Hepatocyte (in vitro differentiated cells): ENCODE measurements around the gene SNX24. TPM values are rescaled to one million over a fixed set of nuclear protein-coding genes. Genes with fewer than 3 reads are reported as not detected.

Experiments used
- DNase-seq: peaks from one replicate; pipeline ENCODE4 v3.0.0-alpha.2; 2016; ENCODE audit warnings: low spot score
- H2AFZ ChIP-seq: fragments of 200-600 bp; sonication (generic); 2 replicates; pipeline ENCODE4 v1.6.0; 2016; ENCODE audit warnings: antibody characterized with exemption, mild to moderate bottlenecking
- H3K27ac ChIP-seq: fragments of 200-600 bp; sonication (generic); 2 replicates; pipeline ENCODE4 v1.5.1; 2016; ENCODE audit warnings: mild to moderate bottlenecking
- H3K27me3 ChIP-seq: fragments of 200-600 bp; sonication (generic); 2 replicates; pipeline ENCODE4 v1.6.1; 2016
- H3K36me3 ChIP-seq: fragments of 200-600 bp; sonication (generic); replicated peaks from 2 replicates; pipeline ENCODE4 v1.5.1; 2016; ENCODE audit warnings: low read depth; ENCODE audit not compliant: insufficient read depth
- H3K4me1 ChIP-seq: fragments of 200-600 bp; sonication (generic); 2 replicates; pipeline ENCODE4 v1.5.1; 2016; ENCODE audit warnings: mild to moderate bottlenecking, moderate library complexity; ENCODE audit not compliant: insufficient read depth
- H3K4me2 ChIP-seq: fragments of 200-600 bp; sonication (generic); 2 replicates; pipeline ENCODE4 v1.6.0; 2016
- H3K4me3 ChIP-seq: fragments of 200-600 bp; sonication (generic); 2 replicates; pipeline ENCODE4 v1.5.1; 2016; ENCODE audit warnings: mild to moderate bottlenecking
- H3K79me2 ChIP-seq: fragments of 200-600 bp; sonication (generic); 2 replicates; pipeline ENCODE4 v1.6.0; 2017; ENCODE audit warnings: mild to moderate bottlenecking
- H3K9me2 ChIP-seq: fragments of 200-600 bp; sonication (generic); replicated peaks from 2 replicates; pipeline ENCODE4 v1.6.0; 2017; ENCODE audit warnings: mild to moderate bottlenecking; ENCODE audit not compliant: insufficient read depth
- H3K9me3 ChIP-seq: fragments of 200-600 bp; sonication (generic); 2 replicates; pipeline ENCODE4 v1.5.1; 2016; ENCODE audit warnings: low read depth, mild to moderate bottlenecking
- H4K20me1 ChIP-seq: fragments of 200-600 bp; sonication (generic); 2 replicates; pipeline ENCODE4 v1.6.0; 2016; ENCODE audit warnings: mild to moderate bottlenecking; ENCODE audit not compliant: insufficient read depth, poor library complexity, severe bottlenecking
- CTCF ChIP-seq: fragments of 200-600 bp; sonication (generic); IDR thresholded peaks from 2 replicates; pipeline ENCODE4 v1.5.1; 2016; ENCODE audit warnings: antibody characterized with exemption, mild to moderate bottlenecking; ENCODE audit not compliant: poor library complexity
- EZH2 ChIP-seq: fragments of 200-600 bp; sonication (generic); IDR thresholded peaks from 2 replicates; pipeline ENCODE4 v1.6.1; 2016; ENCODE audit warnings: antibody characterized with exemption, mild to moderate bottlenecking, borderline replicate concordance
- EZH2phosphoT487 ChIP-seq: fragments of 200-600 bp; sonication (generic); IDR thresholded peaks from one replicate; pipeline ENCODE4 v1.6.1; 2018; ENCODE audit warnings: antibody characterized with exemption, mild to moderate bottlenecking, low read depth, moderate library complexity; ENCODE audit not compliant: unreplicated experiment, severe bottlenecking
- WGBS: methylation state at CpG from one replicate; pipeline ENCODE4 v1.1.6; 2016; ENCODE audit warnings: low lambda C conversion rate; ENCODE audit errors: missing lambda C conversion rate; 5-methylcytosine and 5-hydroxymethylcytosine counted together
- polyA plus RNA-seq: library from polyadenylated mRNA; unstranded; fragments of >200 nt; fragmentation: Nextera tagmentation; extraction: Ambion mirVana; gene quantifications from 2 replicates; pipeline ENCODE4 v1.2.1, GENCODE V29; 2016
- total RNA-seq: library from RNA; depleted of rRNA; stranded (reverse); fragments of >200 nt; gene quantifications from 2 replicates; pipeline ENCODE4 v1.2.3, GENCODE V29; 2014

SNX24 gene
- total and polyA plus RNA-seq, 2 experiments from 2014 or later, result 28.8 to 38.2 TPM

- H2AFZ ChIP-seq, result no peak overlapping the region
- H3K4me2 ChIP-seq, result peak overlapping the region; percentile 22
Measured at GRCh38 chr5:122942164-122942914, 96.9 kb downstream of the SNX24 start.

GRCh38 chr5:122943050-122943698 lies 97.8 kb downstream of the SNX24 start:
- Histone ChIP-seq H3K4me2 (peak overlapping the region; percentile 22), H3K4me1 (no peaks in the 10 kb centered on the region), H3K36me3 (no peaks in the 10 kb centered on the region), H3K4me3 (no peak overlapping the region), H2AFZ (no peak overlapping the region), H3K79me2 (no peaks in the 10 kb centered on the region), H3K27me3 (no peaks in the 10 kb centered on the region), H3K9me2 (no peaks in the 10 kb centered on the region), H3K9me3 (no peaks in the 10 kb centered on the region), H3K27ac (no peak overlapping the region), H4K20me1 (no peaks in the 10 kb centered on the region)
- TF ChIP-seq CTCF (no peak), EZH2 (no peak), EZH2phosphoT487 (no peak)
- no peak for DNase-seq
- WGBS, result 84% methylated on average over 7 of the region's 7 CpGs

More at GRCh38 chr5:122942164-122942914, 96.9 kb downstream of the SNX24 start:
- no peaks in the 10 kb centered on the region for H3K36me3 ChIP-seq
- no peak overlapping the region for H3K27ac ChIP-seq
- no peaks in the 10 kb centered on the region for H3K4me1 ChIP-seq
- no peaks in the 10 kb centered on the region for H3K79me2 ChIP-seq
- no peaks in the 10 kb centered on the region for H3K27me3 ChIP-seq
- DNase-seq, result no peak
- H3K9me3 ChIP-seq, result no peaks in the 10 kb centered on the region
- H3K9me2 ChIP-seq, result no peaks in the 10 kb centered on the region
- no peak for TF ChIP-seq EZH2phosphoT487
- no peak overlapping the region for H3K4me3 ChIP-seq
- WGBS, result 55% methylated on average over 8 of the region's 8 CpGs
- H4K20me1 ChIP-seq, result no peaks in the 10 kb centered on the region

- Histone ChIP-seq H3K9me3 (no peaks in the 10 kb centered on the region), H3K9me2 (no peaks in the 10 kb centered on the region), H3K27ac (no peak overlapping the region), H3K79me2 (no peaks in the 10 kb centered on the region), H3K4me2 (no peak overlapping the region), H3K4me3 (no peak overlapping the region), H4K20me1 (no peaks in the 10 kb centered on the region), H3K36me3 (no peaks in the 10 kb centered on the region), H3K27me3 (no peaks in the 10 kb centered on the region), H3K4me1 (no peaks in the 10 kb centered on the region), H2AFZ (no peak overlapping the region)
- 97% methylated on average over 1 of the region's 1 CpG for WGBS
- DNase-seq, result no peak
- TF ChIP-seq EZH2, result no peak
Measured at GRCh38 chr5:122944051-122944450, 98.6 kb downstream of the SNX24 start.

GRCh38 chr5:122947372-122947771 lies 102.0 kb downstream of the SNX24 start:
- H3K9me3 ChIP-seq, result no peaks in the 10 kb centered on the region
- no peaks in the 10 kb centered on the region for H3K4me1 ChIP-seq
- H2AFZ ChIP-seq, result no peak overlapping the region
- no peak for TF ChIP-seq EZH2
- TF ChIP-seq CTCF, result no peak
- no peaks in the 10 kb centered on the region for H3K27me3 ChIP-seq
- no peaks in the 10 kb centered on the region for H3K79me2 ChIP-seq
- H3K36me3 ChIP-seq, result no peaks in the 10 kb centered on the region
- no peaks in the 10 kb centered on the region for H4K20me1 ChIP-seq
- DNase-seq, result no peak
- no peak overlapping the region for H3K4me3 ChIP-seq
- H3K9me2 ChIP-seq, result no peaks in the 10 kb centered on the region
- peak overlapping the region; percentile 48 for H3K27ac ChIP-seq
- no peak overlapping the region for H3K4me2 ChIP-seq
- WGBS, result 57% methylated on average over 1 of the region's 1 CpG
